Heart left ventricle (tissue), 13 donors: ENCODE measurements around the gene LBX1.

Experiments used
- POLR2A ChIP-seq, 2 donors: fragments of 450-650 bp; IDR thresholded peaks; one replicate each; pipeline ENCODE4 v1.6.1; 2017; ENCODE audit warnings: antibody characterized with exemption in 2 of 2, mild to moderate bottlenecking in 2 of 2, moderate library complexity in 2 of 2
- TF ChIP-seq, protein P1 (sequence below), 12 donors: fragments of 200-600 bp; sonication (generic) in 4 of 12; IDR thresholded peaks; one replicate each; pipeline versions ENCODE4 v1.5.0 to v1.8.0; 2018 to 2022; ENCODE audit warnings: antibody characterized with exemption in 12 of 12, mild to moderate bottlenecking in 5 of 12
- donor health status: ischemic (EF 13 %, LVEDD 7.1; RV severe dilation, severe dysfunction).
- donor health status: DM: no; HTN: yes; CAD: no.
- donor health status: DM: no; HTN: no; CAD: no.
- donor health status: ischemic (EF 25% LVEDD 6.9; RV normal size, moderate dysfunction).
- donor health status: ischemic (EF 25% LVEDD 5.7; RV mildly dilated, moderate dysfunction).
- donor health status: ischemic (EF 35%, LVEDD 5.7; RV mildly dilated, moderate dysfunction).
- donor health status: nonischemic (EF 11% LVEDD 7.7; RV severe dilation, severe dysfunction).
- donor health status: DM: yes; HTN: yes; CAD: no.
- donor health status: PGD.
- donor health status: ischemic (EF 29% LVEDD 5.4; RV normal size, mild dysfunction).
- donor health status: nonischemic (EF 23%, LVEDD 6.1; RV moderate dilation, normal function).

- TF ChIP-seq, protein P1, sequence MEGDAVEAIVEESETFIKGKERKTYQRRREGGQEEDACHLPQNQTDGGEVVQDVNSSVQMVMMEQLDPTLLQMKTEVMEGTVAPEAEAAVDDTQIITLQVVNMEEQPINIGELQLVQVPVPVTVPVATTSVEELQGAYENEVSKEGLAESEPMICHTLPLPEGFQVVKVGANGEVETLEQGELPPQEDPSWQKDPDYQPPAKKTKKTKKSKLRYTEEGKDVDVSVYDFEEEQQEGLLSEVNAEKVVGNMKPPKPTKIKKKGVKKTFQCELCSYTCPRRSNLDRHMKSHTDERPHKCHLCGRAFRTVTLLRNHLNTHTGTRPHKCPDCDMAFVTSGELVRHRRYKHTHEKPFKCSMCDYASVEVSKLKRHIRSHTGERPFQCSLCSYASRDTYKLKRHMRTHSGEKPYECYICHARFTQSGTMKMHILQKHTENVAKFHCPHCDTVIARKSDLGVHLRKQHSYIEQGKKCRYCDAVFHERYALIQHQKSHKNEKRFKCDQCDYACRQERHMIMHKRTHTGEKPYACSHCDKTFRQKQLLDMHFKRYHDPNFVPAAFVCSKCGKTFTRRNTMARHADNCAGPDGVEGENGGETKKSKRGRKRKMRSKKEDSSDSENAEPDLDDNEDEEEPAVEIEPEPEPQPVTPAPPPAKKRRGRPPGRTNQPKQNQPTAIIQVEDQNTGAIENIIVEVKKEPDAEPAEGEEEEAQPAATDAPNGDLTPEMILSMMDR (IDR thresholded peaks at IDR 0.05), result no peak
- no peak for TF ChIP-seq POLR2A (IDR thresholded peaks at IDR 0.05)
Observed at GRCh38 chr10:101235766-101236165, 6.5 kb upstream of the LBX1 start.
